ENCODE measurements around the gene MOB1A. TPM values are rescaled to one million over a fixed set of nuclear protein-coding genes. Genes with fewer than 3 reads are reported as not detected.
A peak's percentile ranks its signal among the peaks of the same experiment; 100 is the strongest.

Gene MOB1A
- total RNA-seq, 1 experiment from 2014 or later, result 88.2 TPM

GRCh38 chr2:74221091-74221490, 42.4 kb upstream of the MOB1A start (continued):
- TF ChIP-seq E2F4 (CRISPR knock-in tag; IDR thresholded peaks at IDR 0.05; ENCODE audit: borderline replicate concordance, low read depth), result no peak
- TF ChIP-seq ZBTB21 (CRISPR knock-in tag; IDR thresholded peaks at IDR 0.05; ENCODE audit: borderline replicate concordance), result no peak

- H3K36me3 Mint-ChIP-seq, result peaks cover 43% of the 10 kb centered on the region
- ATAC-seq (no peak), DNase-seq (ENCODE audit: low spot score) (no peak)
- ChIA-PET POLR2A (no interaction called here), CTCF (no interaction called here)
- no peaks in the 10 kb centered on the region for H3K9me3 Mint-ChIP-seq
- TF ChIP-seq ZMAT4 (CRISPR knock-in tag; IDR thresholded peaks at IDR 0.05) (no peak), ZNF416 (CRISPR knock-in tag; IDR thresholded peaks at IDR 0.05) (no peak), SMAD3 (CRISPR knock-in tag; IDR thresholded peaks at IDR 0.05; ENCODE audit: borderline replicate concordance) (no peak), MLX (CRISPR knock-in tag; IDR thresholded peaks at IDR 0.05) (no peak), CDX4 (CRISPR knock-in tag; IDR thresholded peaks at IDR 0.05; ENCODE audit: borderline replicate concordance) (no peak), EMX1 (CRISPR knock-in tag; IDR thresholded peaks at IDR 0.05) (no peak), MYBL2 (CRISPR knock-in tag; IDR thresholded peaks at IDR 0.05) (no peak), ZBTB43 (CRISPR knock-in tag; IDR thresholded peaks at IDR 0.05) (no peak), CTCF (IDR thresholded peaks at IDR 0.05) (no peak), NFATC4 (CRISPR knock-in tag; IDR thresholded peaks at IDR 0.05) (no peak), CBFB (CRISPR knock-in tag; IDR thresholded peaks at IDR 0.05; ENCODE audit: low read depth) (no peak), FOXP4 (CRISPR knock-in tag; IDR thresholded peaks at IDR 0.05) (no peak), ETV6 (CRISPR knock-in tag; IDR thresholded peaks at IDR 0.05) (no peak), USF1 (CRISPR knock-in tag; IDR thresholded peaks at IDR 0.05) (no peak)
- no peaks in the 10 kb centered on the region for H3K27me3 Mint-ChIP-seq (ENCODE audit: low read depth)
- 0 out of 2 replicates have a peak overlapping the region, but pooled peaks have one; percentile 32 for H3K27ac Mint-ChIP-seq
- no peak overlapping the region for H3K4me3 Mint-ChIP-seq
- 0 out of 2 replicates have a peak, but pooled peaks cover 3% of the 10 kb centered on the region for H3K4me1 Mint-ChIP-seq
These were observed 41.3 kb upstream of the MOB1A start for GRCh38 chr2:74219846-74220486.
